Epidermal melanocyte (primary cell): ENCODE data around the gene ECM1.

Experiments
- DNase-seq: peaks from one replicate; pipeline ENCODE4 v3.0.0; 2011; ENCODE audit warnings: low spot score; ENCODE audit not compliant: insufficient read length

Gene ECM1

DNA sequence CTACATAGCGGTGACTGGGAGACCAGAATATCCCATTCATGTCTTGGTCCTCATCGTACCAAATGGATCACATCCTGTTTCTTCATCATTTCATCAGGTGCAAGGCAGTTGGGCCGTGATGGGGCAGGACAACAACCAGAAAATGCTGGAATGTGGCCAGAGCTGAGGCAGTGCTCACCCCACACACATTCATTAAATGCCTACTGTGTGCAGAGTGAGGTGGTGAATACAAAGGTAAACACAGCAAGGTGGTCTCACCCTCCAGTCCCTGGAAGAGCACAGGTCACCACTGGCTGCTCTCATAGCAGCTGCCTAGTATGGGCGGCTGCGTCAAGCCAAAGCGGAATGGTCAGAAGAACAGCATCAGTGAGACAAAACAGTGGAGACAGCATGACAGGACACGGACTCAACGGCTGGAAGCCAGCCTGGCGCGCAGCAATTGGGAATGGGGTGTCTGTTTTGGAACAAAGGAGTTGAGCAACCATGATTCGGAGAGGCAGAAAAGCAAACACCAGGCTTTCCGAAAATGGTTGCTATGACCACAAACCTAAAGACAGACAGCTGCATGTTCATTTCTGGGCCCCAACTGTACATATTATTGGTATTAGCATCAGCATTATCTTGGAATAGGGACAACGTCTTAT lies 35.7 kb downstream of the ECM1 start:
- no peak for DNase-seq

- no peak for DNase-seq
Measured at GRCh38 chr1:150544204-150544603, 36.3 kb downstream of the ECM1 start.

DNA sequence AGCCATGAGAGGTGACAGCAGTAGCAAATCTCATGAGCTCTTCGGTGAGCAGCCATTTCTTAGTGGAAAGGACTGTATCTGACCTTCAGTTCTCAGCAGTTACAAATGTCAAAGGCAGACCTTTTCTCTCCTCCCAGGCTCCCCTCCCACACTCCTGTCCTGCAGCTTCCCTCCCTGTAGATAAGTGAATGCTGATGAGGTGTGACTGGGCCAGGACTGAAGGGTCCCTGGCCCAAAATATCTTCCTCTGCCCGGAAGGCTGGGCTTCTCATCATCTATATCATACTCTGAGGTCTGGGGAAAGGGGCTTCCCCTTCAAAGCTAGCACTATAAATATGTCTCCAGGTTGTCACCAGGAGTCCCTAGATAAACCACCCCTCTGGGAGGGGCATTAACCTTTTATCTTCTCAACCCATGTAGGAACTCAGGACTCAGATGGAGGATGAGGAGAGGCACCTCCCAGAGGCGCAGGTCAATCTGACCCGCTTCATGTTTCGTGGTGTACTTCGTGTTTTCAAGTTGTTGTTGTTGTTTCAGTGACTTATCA lies 37.6 kb downstream of the ECM1 start:
- no peak for DNase-seq

GRCh38 chr1:150546294-150546937 lies 38.5 kb downstream of the ECM1 start:
- no peak for DNase-seq

- DNase-seq, result no peak
Measured at GRCh38 chr1:150548324-150548631, 40.4 kb downstream of the ECM1 start.

GRCh38 chr1:150548632-150549495 lies 41.0 kb downstream of the ECM1 start, which contains the start of gene ADAMTSL4:
Gene ADAMTSL4 (plus strand): TSS chr1:150549408. CDS start chr1:150552289, 2,881 bp downstream.
- DNase-seq, result peak; percentile 74

DNA sequence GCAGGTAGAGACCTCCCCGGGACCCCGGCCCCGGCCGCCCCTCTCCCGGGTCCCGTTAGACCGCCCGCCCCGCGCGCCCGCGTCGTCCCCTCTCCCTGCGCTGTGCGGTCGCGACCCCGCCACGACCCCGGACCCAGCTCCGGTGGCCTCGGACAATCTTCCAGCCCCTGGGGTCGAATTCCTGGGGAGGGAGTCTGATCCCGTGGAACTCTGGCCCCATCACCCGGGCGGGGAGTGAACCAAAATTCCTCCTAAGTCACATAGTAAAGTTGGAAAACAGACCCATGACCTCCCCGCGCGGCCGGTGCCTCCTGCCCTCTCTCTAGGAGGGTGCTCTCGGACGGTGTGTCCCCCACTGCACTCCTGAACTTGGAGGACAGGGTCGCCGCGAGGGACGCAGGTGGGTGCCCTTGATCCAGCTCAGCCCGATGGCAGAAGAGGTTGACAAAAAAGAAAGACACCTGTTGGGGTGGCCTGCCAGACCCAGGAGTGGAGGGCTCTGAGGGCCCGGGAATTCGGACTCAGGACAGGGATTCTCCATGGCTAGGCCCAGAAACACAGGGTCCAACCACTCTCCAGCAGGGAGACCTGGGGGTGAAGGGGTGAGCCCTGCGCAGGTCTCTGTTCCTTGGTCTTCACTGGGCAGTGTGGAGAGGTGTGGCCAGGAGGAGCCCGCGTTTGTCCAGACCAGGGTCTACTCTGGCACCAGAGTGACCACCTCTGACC lies 41.8 kb downstream of the ECM1 start:
- DNase-seq, result peak; percentile 68

GRCh38 chr1:150550222-150551050 lies 42.5 kb downstream of the ECM1 start:
- DNase-seq, result no peak

DNA sequence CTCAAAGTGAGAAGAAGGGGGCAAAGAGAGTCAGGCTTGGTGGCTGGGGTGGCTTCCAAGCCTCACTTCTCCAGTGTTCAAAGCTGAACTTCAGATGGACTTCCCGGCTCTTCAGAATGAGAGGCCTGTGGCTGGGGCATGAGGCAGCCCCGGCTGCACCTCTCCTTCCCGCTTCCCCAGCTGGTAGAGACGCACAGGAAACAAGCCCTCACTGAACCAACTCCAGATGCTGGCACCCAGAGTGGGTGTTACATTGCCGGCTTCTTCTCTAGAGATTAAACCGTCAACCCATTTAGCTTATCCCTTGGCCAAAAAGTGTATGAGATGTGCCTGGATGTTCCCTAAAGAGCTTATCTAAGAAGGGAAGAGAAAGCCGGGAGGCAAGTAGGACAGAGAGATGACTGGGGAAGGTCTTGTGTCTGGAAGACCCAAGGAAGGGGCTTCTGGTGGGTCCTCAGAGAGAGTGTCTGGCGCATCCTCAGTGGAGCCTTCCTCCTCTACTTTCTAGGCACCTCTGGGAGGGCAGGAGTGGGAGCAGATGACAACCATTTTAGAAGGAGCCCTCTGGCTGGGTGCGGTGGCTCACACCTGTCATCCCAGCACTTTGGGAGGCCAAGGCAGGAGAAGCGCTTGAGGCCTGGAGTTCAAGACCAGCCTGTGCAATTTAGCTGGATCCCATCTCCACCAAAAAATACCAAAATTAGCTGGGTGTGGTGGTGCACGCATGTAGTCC lies 43.3 kb downstream of the ECM1 start:
- DNase-seq, result no peak

DNA sequence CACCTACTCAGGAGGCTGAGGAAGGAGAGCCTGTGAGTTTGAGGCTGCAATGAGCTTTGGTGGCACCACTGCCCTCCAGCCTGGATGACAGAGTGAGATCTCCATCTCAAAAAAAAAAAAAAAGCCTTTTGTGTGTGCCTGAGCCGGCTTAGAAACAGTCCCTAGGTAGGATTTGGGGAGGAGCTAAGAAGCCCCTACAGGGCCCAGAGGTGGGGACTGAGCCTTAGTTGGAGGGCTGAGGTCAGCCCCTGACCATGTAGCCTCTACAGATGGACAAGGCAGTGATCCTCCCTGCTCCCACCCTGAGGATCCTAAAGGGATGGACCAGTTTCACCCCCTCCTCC lies 43.8 kb downstream of the ECM1 start:
- DNase-seq, result no peak

- peak; percentile 59 for DNase-seq
Measured at GRCh38 chr1:150552128-150552910, 44.4 kb downstream of the ECM1 start.

DNA sequence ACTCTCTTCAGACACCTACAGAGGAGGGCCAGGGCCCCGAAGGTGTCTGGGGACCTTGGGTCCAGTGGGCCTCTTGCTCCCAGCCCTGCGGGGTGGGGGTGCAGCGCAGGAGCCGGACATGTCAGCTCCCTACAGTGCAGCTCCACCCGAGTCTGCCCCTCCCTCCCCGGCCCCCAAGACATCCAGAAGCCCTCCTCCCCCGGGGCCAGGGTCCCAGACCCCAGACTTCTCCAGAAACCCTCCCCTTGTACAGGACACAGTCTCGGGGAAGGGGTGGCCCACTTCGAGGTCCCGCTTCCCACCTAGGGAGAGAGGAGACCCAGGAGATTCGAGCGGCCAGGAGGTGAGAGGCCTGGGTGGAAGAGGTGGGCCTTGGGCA lies 45.0 kb downstream of the ECM1 start:
- DNase-seq, result no peak

GRCh38 chr1:150553392-150554085 lies 45.6 kb downstream of the ECM1 start:
- DNase-seq, result no peak

DNA sequence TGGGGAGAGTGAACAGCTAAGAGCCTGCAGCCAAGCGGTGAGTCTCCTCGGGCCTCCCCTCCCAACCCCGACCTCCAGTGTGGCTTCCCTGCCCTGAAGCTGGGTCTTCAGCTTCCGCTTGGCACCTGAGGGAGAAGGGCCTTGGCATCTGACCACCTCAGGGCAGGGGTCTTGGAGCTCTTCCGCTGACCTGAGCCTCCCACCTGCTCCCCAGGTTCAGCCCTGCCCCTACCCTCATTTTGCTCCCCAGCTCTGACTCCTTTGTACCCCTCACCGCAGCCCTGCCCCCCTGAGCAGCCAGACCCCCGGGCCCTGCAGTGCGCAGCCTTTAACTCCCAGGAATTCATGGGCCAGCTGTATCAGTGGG lies 46.2 kb downstream of the ECM1 start:
- DNase-seq, result no peak

GRCh38 chr1:150555198-150555970 lies 47.5 kb downstream of the ECM1 start:
- no peak for DNase-seq

DNA sequence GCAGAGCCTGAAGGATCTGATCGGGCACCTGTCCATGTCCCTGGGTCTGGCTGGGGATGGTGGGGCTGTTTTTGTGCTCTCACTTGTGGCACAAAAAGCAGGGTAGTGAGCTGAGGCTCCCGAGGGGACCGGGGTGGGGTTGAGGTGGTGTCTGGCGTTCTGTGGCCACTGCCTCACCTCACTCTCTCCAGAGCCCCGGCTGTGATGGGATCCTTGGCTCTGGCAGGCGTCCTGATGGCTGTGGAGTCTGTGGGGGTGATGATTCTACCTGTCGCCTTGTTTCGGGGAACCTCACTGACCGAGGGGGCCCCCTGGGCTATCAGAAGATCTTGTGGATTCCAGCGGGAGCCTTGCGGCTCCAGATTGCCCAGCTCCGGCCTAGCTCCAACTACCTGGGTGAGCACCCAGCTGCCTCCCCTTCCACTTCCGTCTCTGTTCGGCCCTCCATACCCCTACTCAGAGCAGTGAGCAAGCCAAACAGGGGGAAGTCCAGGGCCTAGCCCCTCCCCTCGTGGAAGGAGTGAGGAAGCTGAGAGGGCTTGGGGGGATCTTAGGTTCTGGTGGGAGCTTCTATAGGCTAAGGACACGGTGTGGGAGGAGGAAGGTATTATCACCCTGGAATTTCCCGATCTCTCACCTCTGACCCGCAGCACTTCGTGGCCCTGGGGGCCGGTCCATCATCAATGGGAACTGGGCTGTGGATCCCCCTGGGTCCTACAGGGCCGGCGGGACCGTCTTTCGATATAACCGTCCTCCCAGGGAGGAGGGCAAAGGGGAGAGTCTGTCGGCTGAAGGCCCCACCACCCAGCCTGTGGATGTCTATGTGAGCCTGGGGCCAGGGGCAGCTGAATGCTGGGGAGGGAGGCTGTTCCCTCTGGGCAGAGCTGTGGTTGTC lies 48.3 kb downstream of the ECM1 start:
- DNase-seq, result no peak

- peak; percentile 8 for DNase-seq
Measured at GRCh38 chr1:150557065-150557600, 49.2 kb downstream of the ECM1 start.
